ENCODE results near the gene CCDC12.

CCDC12 gene

DNA sequence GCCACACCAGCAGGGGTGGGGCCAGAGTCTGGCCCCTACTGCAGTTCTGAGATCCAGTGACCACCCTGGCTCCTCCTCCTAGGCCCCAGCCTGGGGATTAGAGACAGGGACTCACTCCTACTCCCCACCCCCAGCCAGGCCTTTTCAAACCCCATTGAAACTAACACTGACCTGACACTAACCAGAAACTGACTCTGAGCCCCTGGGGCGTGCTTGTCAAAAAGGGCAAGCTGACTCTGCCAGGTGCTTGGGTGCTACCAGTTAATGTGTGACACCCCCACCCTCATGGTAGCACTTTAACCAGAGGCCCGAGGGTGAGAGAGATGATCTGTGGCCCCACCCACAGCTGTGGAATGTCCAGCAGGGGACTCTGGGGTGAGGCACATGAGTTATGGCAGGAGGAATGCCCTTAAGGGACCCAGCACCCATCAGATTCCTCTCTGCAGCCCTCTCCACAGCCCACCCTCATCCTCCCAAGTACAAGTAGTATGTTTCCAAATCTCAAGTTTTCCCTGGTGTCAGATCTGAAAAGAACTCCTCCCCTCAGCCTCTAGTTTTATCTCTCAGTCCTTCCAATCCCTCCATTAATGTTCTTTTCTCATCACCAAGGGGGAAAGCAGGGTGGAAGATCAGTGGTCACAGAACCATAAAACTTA lies 97.6 kb downstream of the CCDC12 start:
- TF ChIP-seq, protein P1, sequence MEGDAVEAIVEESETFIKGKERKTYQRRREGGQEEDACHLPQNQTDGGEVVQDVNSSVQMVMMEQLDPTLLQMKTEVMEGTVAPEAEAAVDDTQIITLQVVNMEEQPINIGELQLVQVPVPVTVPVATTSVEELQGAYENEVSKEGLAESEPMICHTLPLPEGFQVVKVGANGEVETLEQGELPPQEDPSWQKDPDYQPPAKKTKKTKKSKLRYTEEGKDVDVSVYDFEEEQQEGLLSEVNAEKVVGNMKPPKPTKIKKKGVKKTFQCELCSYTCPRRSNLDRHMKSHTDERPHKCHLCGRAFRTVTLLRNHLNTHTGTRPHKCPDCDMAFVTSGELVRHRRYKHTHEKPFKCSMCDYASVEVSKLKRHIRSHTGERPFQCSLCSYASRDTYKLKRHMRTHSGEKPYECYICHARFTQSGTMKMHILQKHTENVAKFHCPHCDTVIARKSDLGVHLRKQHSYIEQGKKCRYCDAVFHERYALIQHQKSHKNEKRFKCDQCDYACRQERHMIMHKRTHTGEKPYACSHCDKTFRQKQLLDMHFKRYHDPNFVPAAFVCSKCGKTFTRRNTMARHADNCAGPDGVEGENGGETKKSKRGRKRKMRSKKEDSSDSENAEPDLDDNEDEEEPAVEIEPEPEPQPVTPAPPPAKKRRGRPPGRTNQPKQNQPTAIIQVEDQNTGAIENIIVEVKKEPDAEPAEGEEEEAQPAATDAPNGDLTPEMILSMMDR (IDR thresholded peaks at IDR 0.05; ENCODE audit: extremely low read depth, missing control alignments) = no peak
- DNase-seq (ENCODE audit: low spot score) = no peak

DNA sequence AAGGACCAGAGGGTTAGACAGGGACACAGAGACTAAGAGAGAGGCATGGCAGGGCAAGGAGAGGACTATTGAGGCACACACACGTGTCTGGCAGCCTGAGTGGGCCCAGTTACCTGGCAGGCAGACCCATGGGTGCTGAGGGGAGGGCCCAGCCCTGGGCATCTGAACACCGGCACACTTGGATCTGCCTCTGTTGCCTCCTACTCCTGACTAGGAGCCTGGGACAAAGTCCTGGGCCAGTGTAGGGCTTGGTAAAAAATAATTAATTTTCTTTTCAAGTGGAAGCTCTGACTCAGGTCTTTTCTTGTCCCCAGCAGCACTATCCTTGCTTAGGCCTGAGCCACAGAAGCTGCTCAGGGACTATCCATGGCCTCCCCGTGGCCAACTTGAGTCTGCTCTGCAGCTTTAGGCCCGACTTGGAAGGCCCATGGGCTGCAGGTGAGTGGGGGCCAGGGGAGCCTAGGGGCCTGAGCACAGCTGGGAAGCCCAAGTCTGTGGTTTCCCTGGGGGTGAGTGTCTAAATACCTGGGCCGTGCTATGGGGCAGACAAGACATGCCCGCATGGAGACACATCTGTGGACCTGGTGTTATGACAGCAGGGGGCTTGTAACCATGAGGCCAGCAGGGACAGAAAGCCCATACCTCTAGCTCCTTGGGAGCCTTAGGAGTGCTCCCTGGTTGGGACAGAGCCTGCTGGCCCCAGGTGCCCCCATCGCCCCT lies 99.0 kb downstream of the CCDC12 start, which contains the start of gene PTH1R:
PTH1R (plus strand) TSS at position 316 of the 720 bp plus-strand sequence. CDS start 5,839 bp downstream, outside the sequence.
- TF ChIP-seq, protein P1 (IDR thresholded peaks at IDR 0.05; ENCODE audit: extremely low read depth, missing control alignments) = no peak

DNA sequence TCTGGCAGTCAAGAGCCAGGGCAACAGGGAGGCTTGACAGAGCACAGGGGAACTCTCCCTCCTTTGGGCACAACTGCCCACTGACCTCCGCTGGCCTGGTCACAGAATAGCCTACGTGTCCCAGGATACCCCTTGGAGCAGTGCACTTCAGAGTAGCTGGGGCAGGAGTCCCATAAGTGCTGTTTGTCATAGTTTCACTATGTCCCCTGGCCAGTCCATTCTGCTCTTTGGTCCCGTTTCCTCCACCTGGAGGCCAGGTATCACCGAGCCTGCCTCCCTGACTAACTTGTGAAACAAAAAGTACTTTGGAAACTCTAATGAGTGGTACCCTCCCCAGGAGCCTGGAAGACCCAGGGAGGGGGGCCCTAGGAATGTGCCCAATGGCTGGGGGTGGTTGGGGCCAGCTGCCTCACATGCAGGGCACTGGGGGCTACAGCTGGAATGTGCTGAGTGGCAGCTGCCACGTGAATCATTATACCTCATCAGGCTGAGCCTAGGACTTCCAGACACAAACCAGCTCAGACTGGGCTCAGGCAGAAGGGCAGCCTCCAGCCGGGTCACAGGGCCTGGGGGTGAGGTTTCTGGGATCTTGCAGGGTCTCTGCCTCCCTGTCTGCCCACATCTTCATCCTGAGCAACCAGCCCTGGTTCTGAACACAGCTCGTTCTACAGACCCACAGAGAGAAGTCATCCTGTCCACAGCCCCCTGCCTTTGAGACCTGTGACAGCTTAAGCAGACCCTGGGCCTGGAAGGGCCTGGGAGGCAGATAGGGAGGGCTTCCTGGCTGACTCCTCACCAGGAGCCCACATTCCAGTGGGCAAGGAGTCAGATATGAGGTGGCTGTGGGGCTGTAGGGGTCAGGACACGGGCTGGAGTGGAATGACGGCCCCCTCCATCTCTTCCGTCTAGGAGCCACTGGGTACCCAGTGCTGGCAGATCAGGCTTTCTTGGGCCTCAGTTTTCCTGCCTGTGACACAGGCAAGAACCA lies 99.9 kb downstream of the CCDC12 start:
- TF ChIP-seq, protein P1 (IDR thresholded peaks at IDR 0.05; ENCODE audit: extremely low read depth, missing control alignments) = no peak
- no peak for DNase-seq (ENCODE audit: low spot score)

More for the DNA sequence above, 99.0 kb downstream of the CCDC12 start, which contains the start of gene PTH1R:
- DNase-seq (ENCODE audit: low spot score) = no peak

DNA sequence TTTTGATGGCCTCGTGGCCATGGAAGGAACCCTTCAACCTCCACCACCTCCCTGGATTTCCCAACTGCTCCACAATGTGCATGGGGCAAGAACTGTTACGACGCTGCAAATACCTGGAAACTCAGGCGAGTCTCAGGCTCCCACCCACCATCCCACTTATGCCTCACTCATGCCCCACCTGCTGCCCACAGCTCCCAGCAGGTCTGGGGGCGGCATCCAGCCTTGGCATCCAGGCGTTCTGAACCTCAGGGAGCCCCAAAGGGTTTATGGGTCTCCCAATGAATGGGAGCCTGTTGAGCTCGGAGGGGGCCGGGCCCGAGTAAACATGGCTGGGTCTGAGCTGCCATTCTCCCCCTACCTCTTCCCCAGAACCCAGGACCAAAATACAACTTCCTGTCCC lies 101.0 kb downstream of the CCDC12 start:
- no peak for DNase-seq (ENCODE audit: low spot score)
- TF ChIP-seq, protein P1 (IDR thresholded peaks at IDR 0.05; ENCODE audit: extremely low read depth, missing control alignments) = no peak

DNA sequence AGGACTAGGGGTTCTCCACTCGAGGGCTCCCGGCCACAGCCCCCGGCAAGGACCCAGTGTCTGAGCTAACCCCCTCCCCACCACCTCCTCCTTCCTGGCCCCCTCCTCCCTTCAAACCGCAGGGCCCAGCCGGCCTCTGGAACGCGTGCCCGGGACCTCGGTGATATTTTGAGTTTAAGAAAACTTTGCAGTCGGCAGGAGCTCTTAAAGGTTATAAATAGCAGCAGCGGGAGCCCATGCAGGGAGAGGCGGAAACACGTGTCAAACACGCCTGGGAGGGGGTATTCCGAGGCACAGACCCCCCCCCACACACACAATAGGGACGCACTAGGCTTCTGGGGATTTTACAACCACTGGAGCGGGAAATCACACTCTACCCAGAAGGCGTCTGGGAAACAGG lies 102.1 kb downstream of the CCDC12 start:
- DNase-seq (ENCODE audit: low spot score) = no peak
- TF ChIP-seq, protein P1 (IDR thresholded peaks at IDR 0.05; ENCODE audit: extremely low read depth, missing control alignments) = no peak

DNA sequence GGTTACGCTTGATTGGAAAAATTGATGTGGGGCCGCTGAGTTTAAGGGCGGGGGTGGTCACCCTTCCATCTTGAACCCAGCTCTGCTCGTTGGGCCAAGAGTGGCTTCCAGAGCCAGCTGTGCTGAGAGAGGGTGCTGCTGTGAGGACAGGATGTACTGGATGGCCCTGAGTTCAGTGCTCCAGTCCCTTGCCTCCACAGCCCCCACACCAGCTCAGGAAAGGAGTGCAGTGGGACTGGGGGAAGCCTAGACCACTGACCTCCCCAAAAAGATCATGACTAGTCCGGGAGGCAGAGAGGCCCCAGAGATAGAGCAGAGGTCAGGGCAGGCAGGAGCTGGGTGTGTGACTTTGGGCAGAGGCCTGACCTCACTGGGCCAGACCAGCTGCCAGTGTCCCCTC lies 103.0 kb downstream of the CCDC12 start:
- TF ChIP-seq, protein P1 (IDR thresholded peaks at IDR 0.05; ENCODE audit: extremely low read depth, missing control alignments) = no peak
- no peak for DNase-seq (ENCODE audit: low spot score)

Measured in GM20000 (cell line).